ENCODE measurements around the gene SRXN1.
"Not testable (repeated sequence)": the region's sequence is repeated elsewhere in the genome, so short reads cannot be mapped to it uniquely, and the experiment has no call there.

Gene SRXN1

GRCh38 chr20:653110-653589 is at the start of gene SRXN1:
Gene SRXN1 (minus strand): TSS chr20:653200. CDS start chr20:653185, 15 bp downstream.
- no peak for DNase-seq

- no peak for DNase-seq
Measured at GRCh38 chr20:701401-702129, 48.6 kb upstream of the SRXN1 start.

- DNase-seq = no peak
Measured at GRCh38 chr20:699811-700338, 46.9 kb upstream of the SRXN1 start.

- no peak for DNase-seq
Measured at GRCh38 chr20:699342-699741, 46.3 kb upstream of the SRXN1 start.

GRCh38 chr20:698276-698675 is 45.3 kb upstream of the SRXN1 start:
- DNase-seq = no peak

GRCh38 chr20:697826-698225 is 44.8 kb upstream of the SRXN1 start:
- DNase-seq = no peak

- DNase-seq = no peak
Measured at GRCh38 chr20:695165-695866, 42.3 kb upstream of the SRXN1 start.

- DNase-seq = no peak
Measured at GRCh38 chr20:694496-694895, 41.5 kb upstream of the SRXN1 start.

GRCh38 chr20:693786-694185 is 40.8 kb upstream of the SRXN1 start:
- DNase-seq = not testable (repeated sequence)

GRCh38 chr20:692044-692443 is 39.0 kb upstream of the SRXN1 start:
- no peak for DNase-seq

- no peak for DNase-seq
Measured at GRCh38 chr20:689947-690346, 36.9 kb upstream of the SRXN1 start.

GRCh38 chr20:689348-689747 is 36.3 kb upstream of the SRXN1 start:
- DNase-seq = no peak

GRCh38 chr20:688809-689212 is 35.8 kb upstream of the SRXN1 start:
- DNase-seq = no peak

- no peak for DNase-seq
Measured at GRCh38 chr20:687468-688203, 34.6 kb upstream of the SRXN1 start.

GRCh38 chr20:684676-685319 is 31.8 kb upstream of the SRXN1 start:
- no peak for DNase-seq

GRCh38 chr20:682123-682522 is 29.1 kb upstream of the SRXN1 start:
- DNase-seq = peak; percentile 58

- DNase-seq = no peak
Measured at GRCh38 chr20:680638-681187, 27.7 kb upstream of the SRXN1 start.

GRCh38 chr20:677957-678356 is 25.0 kb upstream of the SRXN1 start:
- DNase-seq = no peak

- DNase-seq = no peak
Measured at GRCh38 chr20:676967-677366, 24.0 kb upstream of the SRXN1 start.

GRCh38 chr20:676315-676937 is 23.4 kb upstream of the SRXN1 start:
- no peak for DNase-seq

- no peak for DNase-seq
Measured at GRCh38 chr20:675453-676314, 22.7 kb upstream of the SRXN1 start, which contains the start of gene SCRT2. Gene SCRT2 (minus strand): TSS chr20:675802. CDS start chr20:675601, 201 bp downstream.

Measured in NCI-H524 treated with DMSO at 0.1 percent for 48 hours (cell line).